ENCODE data around the gene RAD52. TPM values are rescaled to one million over a fixed set of nuclear protein-coding genes. Genes with fewer than 3 reads are reported as not detected.

The RAD52 gene
- total RNA-seq, 2 experiments from 2014 or later, result 30.3 to 30.8 TPM

DNA sequence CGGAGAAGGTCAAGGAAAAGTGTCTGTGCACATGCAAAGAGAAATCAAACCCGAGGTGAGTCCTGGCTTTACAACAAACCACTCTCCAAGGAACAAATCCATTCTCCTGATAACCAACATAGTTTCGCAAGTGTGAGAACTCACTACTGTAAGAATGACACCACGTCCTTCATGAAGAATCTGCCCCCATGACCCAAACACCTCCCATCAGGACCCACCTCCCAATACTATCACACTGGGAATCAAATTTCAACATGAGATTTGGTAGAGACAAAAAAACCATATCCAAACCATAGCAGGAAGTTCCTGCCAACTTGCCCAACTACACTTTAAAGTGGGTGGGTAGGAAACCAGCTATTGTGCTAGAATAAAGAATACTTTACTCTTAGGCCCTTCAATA lies 39.2 kb upstream of the RAD52 start:
- ChIA-PET CTCF (ENCODE audit: unreplicated experiment) (no interaction called here), POLR2A (interaction anchor here (0.7 kb wide), 1 partner anchor 9 kb away, joined by 3 read pairs; no protein-coding TSS in a partner anchor)
- Histone ChIP-seq H3K9me3 (ENCODE audit: low read length) (no peaks in the 10 kb centered on the region), H3K9me2 (ENCODE audit: insufficient read depth, low read length) (no peaks in the 10 kb centered on the region), H3K27ac (ENCODE audit: low read depth, low read length, poor library complexity, severe bottlenecking) (no peak overlapping the region), H3K4me3 (ENCODE audit: low read depth, low read length, poor library complexity, severe bottlenecking) (peak overlapping the region; percentile 87), H3K4me1 (ENCODE audit: insufficient read depth, low read length, poor library complexity, severe bottlenecking) (peaks cover 35% of the 10 kb centered on the region), H2AFZ (ENCODE audit: low read length) (peak overlapping the region; percentile 92; the same call in 1 of the 2 replicates), H3K36me3 (ENCODE audit: insufficient read depth, low read length) (no peaks in the 10 kb centered on the region), H3K79me2 (ENCODE audit: insufficient read depth, low read depth, low read length) (peaks cover 22% of the 10 kb centered on the region), H4K20me1 (ENCODE audit: insufficient read depth, low read length) (peaks cover 7% of the 10 kb centered on the region; the same call in 1 of the 2 replicates), H3K4me2 (ENCODE audit: low read length) (peak overlapping the region; percentile 98)
- intact Hi-C loops (cut with micrococcal nuclease; ENCODE audit: unreplicated experiment), result no loop called here
- TF ChIP-seq, protein P1, sequence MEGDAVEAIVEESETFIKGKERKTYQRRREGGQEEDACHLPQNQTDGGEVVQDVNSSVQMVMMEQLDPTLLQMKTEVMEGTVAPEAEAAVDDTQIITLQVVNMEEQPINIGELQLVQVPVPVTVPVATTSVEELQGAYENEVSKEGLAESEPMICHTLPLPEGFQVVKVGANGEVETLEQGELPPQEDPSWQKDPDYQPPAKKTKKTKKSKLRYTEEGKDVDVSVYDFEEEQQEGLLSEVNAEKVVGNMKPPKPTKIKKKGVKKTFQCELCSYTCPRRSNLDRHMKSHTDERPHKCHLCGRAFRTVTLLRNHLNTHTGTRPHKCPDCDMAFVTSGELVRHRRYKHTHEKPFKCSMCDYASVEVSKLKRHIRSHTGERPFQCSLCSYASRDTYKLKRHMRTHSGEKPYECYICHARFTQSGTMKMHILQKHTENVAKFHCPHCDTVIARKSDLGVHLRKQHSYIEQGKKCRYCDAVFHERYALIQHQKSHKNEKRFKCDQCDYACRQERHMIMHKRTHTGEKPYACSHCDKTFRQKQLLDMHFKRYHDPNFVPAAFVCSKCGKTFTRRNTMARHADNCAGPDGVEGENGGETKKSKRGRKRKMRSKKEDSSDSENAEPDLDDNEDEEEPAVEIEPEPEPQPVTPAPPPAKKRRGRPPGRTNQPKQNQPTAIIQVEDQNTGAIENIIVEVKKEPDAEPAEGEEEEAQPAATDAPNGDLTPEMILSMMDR (conservative IDR thresholded peaks at IDR 0.05; ENCODE audit: low read length), result no peak
- no peak for TF ChIP-seq EZH2phosphoT487 (IDR thresholded peaks at IDR 0.05; ENCODE audit: borderline replicate concordance, low read depth, low read length)
- no TSS peak for BruUV-seq (replicated peaks)
- DNase-seq (ENCODE audit: low spot score), result peak; percentile 8

DNA sequence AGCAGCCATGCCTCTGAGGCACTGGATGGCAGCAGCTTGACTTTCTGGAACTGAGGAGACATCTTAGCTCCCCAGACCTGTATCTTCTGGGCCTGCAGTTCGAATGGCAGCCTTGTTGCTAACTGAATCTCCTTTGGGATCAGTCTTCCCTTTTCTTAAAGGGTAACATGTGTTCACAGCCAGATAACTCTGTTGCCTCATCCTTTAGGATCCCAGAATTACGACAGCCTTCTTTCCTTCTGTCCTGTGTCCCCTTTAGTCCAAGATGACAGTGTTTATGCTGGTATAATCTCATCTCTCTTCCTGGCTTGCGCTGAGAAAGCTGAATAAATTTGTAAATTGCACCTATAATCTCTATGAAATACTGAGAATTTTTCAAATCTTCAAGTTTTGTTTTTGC lies 32.5 kb upstream of the RAD52 start:
- POLR2A ChIA-PET, result interaction anchor here (0.7 kb wide), 3 partner anchors 48 to 775 kb away, joined by 3 to 6 read pairs (median 3); no protein-coding TSS in a partner anchor
- H3K4me2 ChIP-seq (ENCODE audit: low read length), result no peak overlapping the region
- no peak for DNase-seq (ENCODE audit: low spot score)
- BruUV-seq (replicated peaks), result TSS peak; percentile 30
- CTCF ChIA-PET (ENCODE audit: unreplicated experiment), result no interaction called here
- no peaks in the 10 kb centered on the region for H3K79me2 ChIP-seq (ENCODE audit: insufficient read depth, low read depth, low read length)
- no peaks in the 10 kb centered on the region for H3K9me2 ChIP-seq (ENCODE audit: insufficient read depth, low read length)
- no peak overlapping the region for H2AFZ ChIP-seq (ENCODE audit: low read length)
- intact Hi-C loops (cut with micrococcal nuclease; ENCODE audit: unreplicated experiment), result no loop called here
- H3K4me1 ChIP-seq (ENCODE audit: insufficient read depth, low read length, poor library complexity, severe bottlenecking), result no peaks in the 10 kb centered on the region
- no peaks in the 10 kb centered on the region for H3K36me3 ChIP-seq (ENCODE audit: insufficient read depth, low read length)
- TF ChIP-seq, protein P1 (conservative IDR thresholded peaks at IDR 0.05; ENCODE audit: low read length), result no peak
- no peak for TF ChIP-seq EZH2phosphoT487 (IDR thresholded peaks at IDR 0.05; ENCODE audit: borderline replicate concordance, low read depth, low read length)
- H3K9me3 ChIP-seq (ENCODE audit: low read length), result no peaks in the 10 kb centered on the region
- H3K4me3 ChIP-seq (ENCODE audit: low read depth, low read length, poor library complexity, severe bottlenecking), result no peak overlapping the region
- H3K27ac ChIP-seq (ENCODE audit: low read depth, low read length, poor library complexity, severe bottlenecking), result no peak overlapping the region
- no peaks in the 10 kb centered on the region for H4K20me1 ChIP-seq (ENCODE audit: insufficient read depth, low read length)

DNA sequence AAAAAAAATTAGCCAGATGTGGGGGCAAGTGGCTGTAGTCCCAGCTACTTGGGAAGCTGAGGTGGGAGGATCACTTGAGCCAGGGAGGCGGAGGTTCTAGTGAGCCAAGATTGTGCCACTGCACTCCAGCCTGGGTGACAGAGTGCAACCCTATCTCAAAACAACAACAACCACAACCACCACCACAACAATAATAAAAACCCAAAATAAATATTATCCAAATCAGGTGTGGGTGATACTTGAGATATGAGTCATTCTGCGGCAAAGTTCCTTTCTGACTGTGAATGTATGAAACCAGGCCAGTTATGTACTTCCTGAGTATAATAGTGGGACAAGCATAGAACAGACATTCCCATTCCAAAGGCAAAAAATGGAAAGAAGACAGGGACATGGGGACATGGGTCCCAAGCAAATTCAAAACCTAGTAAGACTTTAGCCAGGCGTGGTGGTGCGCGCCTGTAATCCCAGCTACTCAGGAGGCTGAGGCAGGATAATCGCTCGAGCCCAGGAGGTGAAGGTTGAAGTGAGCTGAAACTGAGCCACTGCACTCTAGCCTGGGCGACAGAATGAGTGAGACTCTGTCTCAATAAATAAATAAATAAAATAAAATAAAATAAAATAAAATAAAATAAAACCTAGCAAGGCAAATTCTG lies 31.8 kb upstream of the RAD52 start:
- no peaks in the 10 kb centered on the region for H3K4me1 ChIP-seq (ENCODE audit: insufficient read depth, low read length, poor library complexity, severe bottlenecking)
- no peak overlapping the region for H3K27ac ChIP-seq (ENCODE audit: low read depth, low read length, poor library complexity, severe bottlenecking)
- ChIA-PET CTCF (ENCODE audit: unreplicated experiment) (interaction anchor here (1.1 kb wide), 1 partner anchor 613 kb away, joined by 4 read pairs; no protein-coding TSS in a partner anchor), POLR2A (no interaction called here)
- H4K20me1 ChIP-seq (ENCODE audit: insufficient read depth, low read length), result no peaks in the 10 kb centered on the region
- TF ChIP-seq, protein P1 (conservative IDR thresholded peaks at IDR 0.05; ENCODE audit: low read length), result no peak
- TF ChIP-seq EZH2phosphoT487 (IDR thresholded peaks at IDR 0.05; ENCODE audit: borderline replicate concordance, low read depth, low read length), result no peak
- H3K4me2 ChIP-seq (ENCODE audit: low read length), result no peak overlapping the region
- no peaks in the 10 kb centered on the region for H3K9me2 ChIP-seq (ENCODE audit: insufficient read depth, low read length)
- no peaks in the 10 kb centered on the region for H3K36me3 ChIP-seq (ENCODE audit: insufficient read depth, low read length)
- H3K79me2 ChIP-seq (ENCODE audit: insufficient read depth, low read depth, low read length), result no peaks in the 10 kb centered on the region
- DNase-seq (ENCODE audit: low spot score), result no peak
- no peak overlapping the region for H3K4me3 ChIP-seq (ENCODE audit: low read depth, low read length, poor library complexity, severe bottlenecking)
- H3K9me3 ChIP-seq (ENCODE audit: low read length), result no peaks in the 10 kb centered on the region
- intact Hi-C loops (cut with micrococcal nuclease; ENCODE audit: unreplicated experiment), result no loop called here
- no peak overlapping the region for H2AFZ ChIP-seq (ENCODE audit: low read length)
- no TSS peak for BruUV-seq (replicated peaks)

All from OCI-LY7 (cell line).